Spleen (tissue), 11 donors: ENCODE results near the gene IL36RN. TPM values are rescaled to one million over a fixed set of nuclear protein-coding genes. Genes with fewer than 3 reads are reported as not detected.

ENCODE experiments used
- DNase-seq: peaks from one replicate; pipeline ENCODE4 v3.0.0-alpha.2; 2020
- H3K27ac ChIP-seq, 8 donors: fragments of 200-600 bp; sonication (generic) in 7 of 8; 1 replicate in 4 of 8; 2 replicates in 4 of 8; pipeline versions ENCODE4 v1.5.0 to v1.8.0; 2016 to 2021; ENCODE audit warnings: inconsistent platforms in 4 of 8, mild to moderate bottlenecking in 4 of 8, moderate library complexity in 1 of 8
- H3K27me3 ChIP-seq, 7 donors: fragments of 200-600 bp; sonication (generic) in 6 of 7; replicated peaks in 1 of 7; 1 replicate in 4 of 7; 2 replicates in 3 of 7; pipeline versions ENCODE4 v1.5.0 to v1.8.0; 2016 to 2021; ENCODE audit warnings: inconsistent platforms in 3 of 7, mild to moderate bottlenecking in 1 of 7
- H3K36me3 ChIP-seq, 6 donors: fragments of 200-600 bp; sonication (generic) in 5 of 6; 1 replicate in 4 of 6; 2 replicates in 2 of 6; pipeline versions ENCODE4 v1.5.0 to v1.8.0; 2016 to 2021; ENCODE audit warnings: inconsistent platforms in 2 of 6
- H3K4me1 ChIP-seq, 6 donors: fragments of 200-600 bp; sonication (generic) in 5 of 6; 1 replicate in 3 of 6; 2 replicates in 3 of 6; pipeline versions ENCODE4 v1.5.0 to v1.8.0; 2016 to 2021; ENCODE audit warnings: inconsistent platforms in 3 of 6
- H3K4me3 ChIP-seq, 8 donors: fragments of 200-600 bp; sonication (generic) in 7 of 8; 1 replicate in 4 of 8; 2 replicates in 4 of 8; pipeline versions ENCODE4 v1.5.0 to v1.8.0; 2016 to 2021; ENCODE audit warnings: inconsistent platforms in 4 of 8, mild to moderate bottlenecking in 4 of 8, moderate library complexity in 2 of 8
- H3K9me3 ChIP-seq, 8 donors: fragments of 200-600 bp; sonication (generic) in 7 of 8; 1 replicate in 4 of 8; 2 replicates in 4 of 8; pipeline versions ENCODE4 v1.5.0 to v1.8.0; 2016 to 2021; ENCODE audit warnings: inconsistent platforms in 4 of 8
- POLR2A ChIP-seq, 3 donors: fragments of 450-650 bp; IDR thresholded peaks; one replicate each; pipeline ENCODE4 v1.5.1; 2017; ENCODE audit warnings: antibody characterized with exemption in 3 of 3, mild to moderate bottlenecking in 1 of 3
- POLR2AphosphoS5 ChIP-seq, 3 donors: sonication (generic); formaldehyde crosslinking; IDR thresholded peaks; one replicate each; pipeline ENCODE4 v1.5.1; 2017; ENCODE audit warnings: antibody characterized with exemption in 3 of 3
- WGBS, 5 donors: extraction: QIAGEN DNeasy Blood & Tissue Kit in 3 of 5; methylation state at CpG; one replicate each; pipeline versions ENCODE4 v1.1.5 to v1.1.7; 2013 to 2018; 5-methylcytosine and 5-hydroxymethylcytosine counted together
- intact Hi-C: fragments of 100-400 bp; cut with DNase I; formaldehyde crosslinking; loops from one replicate; pipeline ENCODE4 v1.15.0; 2023; ENCODE audit warnings: low total_unique reads
- polyA plus RNA-seq, 3 donors: library from polyadenylated mRNA; stranded (reverse); fragments of 200-250 nt; gene quantifications; one replicate each; pipeline ENCODE4 v1.2.1, GENCODE V29; 2013
- total RNA-seq, 7 donors: library from RNA; depleted of rRNA in 3 of 7; stranded (reverse); fragments of >200 nt in 3 of 7; fragmentation: NEBNext Ultra II Directional in 4 of 7; extraction: Animal tissue kit (Norgen Biotek cat#: 25700) in 4 of 7; gene quantifications; one replicate each; pipeline versions ENCODE4 v1.1.0 to v1.2.1, GENCODE V29; 2016 to 2021
- TF ChIP-seq, protein P1 (sequence below), 11 experiments: fragments of 200-600 bp in 7 of 11; fragments of 450-650 bp in 4 of 11; sonication (generic) in 4 of 11; IDR thresholded peaks in 8 of 11; conservative IDR thresholded peaks in 3 of 11; 1 replicate in 7 of 11; 2 replicates in 4 of 11; pipeline versions ENCODE4 v1.4.0 to v1.8.0; 2016 to 2021; ENCODE audit warnings: antibody characterized with exemption in 11 of 11, inconsistent platforms in 4 of 11, mild to moderate bottlenecking in 1 of 11
- donor health status: healthy with polysubstance abuse.
- donor health status: DM: no; HTN: no; CAD: no; lungs with moderate emphysema.
- donor health status: DM: no; HTN: no; CAD: no.
- donor health status: Bipolar disorder and iron deficiency.
- donor health status: healthy.
- donor health status: DM: no; HTN: no; CAD: no.
- donor health status: DM: yes; HTN: yes; CAD: no.

IL36RN gene
- total and polyA plus RNA-seq, 10 donors: not detected

GRCh38 chr2:113012436-113013335, 46.3 kb upstream of the IL36RN start:
- intact Hi-C loops: no loop called here
- Histone ChIP-seq H3K9me3 (no peaks in the 10 kb centered on the region), H3K27me3 (peaks cover 0 to 25% (median 0%) of the 10 kb centered on the region in 7 donors), H3K36me3 (no peaks in the 10 kb centered on the region), H3K4me1 (no peaks in the 10 kb centered on the region), H3K4me3 (no peak overlapping the region), H3K27ac (no peak overlapping the region)
- TF ChIP-seq POLR2AphosphoS5 (IDR thresholded peaks at IDR 0.05) (no peak), POLR2A (IDR thresholded peaks at IDR 0.05) (no peak)
- TF ChIP-seq, protein P1, sequence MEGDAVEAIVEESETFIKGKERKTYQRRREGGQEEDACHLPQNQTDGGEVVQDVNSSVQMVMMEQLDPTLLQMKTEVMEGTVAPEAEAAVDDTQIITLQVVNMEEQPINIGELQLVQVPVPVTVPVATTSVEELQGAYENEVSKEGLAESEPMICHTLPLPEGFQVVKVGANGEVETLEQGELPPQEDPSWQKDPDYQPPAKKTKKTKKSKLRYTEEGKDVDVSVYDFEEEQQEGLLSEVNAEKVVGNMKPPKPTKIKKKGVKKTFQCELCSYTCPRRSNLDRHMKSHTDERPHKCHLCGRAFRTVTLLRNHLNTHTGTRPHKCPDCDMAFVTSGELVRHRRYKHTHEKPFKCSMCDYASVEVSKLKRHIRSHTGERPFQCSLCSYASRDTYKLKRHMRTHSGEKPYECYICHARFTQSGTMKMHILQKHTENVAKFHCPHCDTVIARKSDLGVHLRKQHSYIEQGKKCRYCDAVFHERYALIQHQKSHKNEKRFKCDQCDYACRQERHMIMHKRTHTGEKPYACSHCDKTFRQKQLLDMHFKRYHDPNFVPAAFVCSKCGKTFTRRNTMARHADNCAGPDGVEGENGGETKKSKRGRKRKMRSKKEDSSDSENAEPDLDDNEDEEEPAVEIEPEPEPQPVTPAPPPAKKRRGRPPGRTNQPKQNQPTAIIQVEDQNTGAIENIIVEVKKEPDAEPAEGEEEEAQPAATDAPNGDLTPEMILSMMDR (IDR thresholded peaks at IDR 0.05 in 8 of 11, conservative IDR thresholded peaks at IDR 0.05 in 3 of 11): no peak
- 73 to 83% (median 77%) methylated on average over 8 of the region's 8 CpGs for WGBS, 5 donors
- DNase-seq: no peak

GRCh38 chr2:113013336-113013661, 45.7 kb upstream of the IL36RN start:
- Histone ChIP-seq H3K27me3 (peaks cover 0 to 31% (median 0%) of the 10 kb centered on the region in 7 donors), H3K36me3 (no peaks in the 10 kb centered on the region), H3K4me1 (no peaks in the 10 kb centered on the region), H3K27ac (no peak overlapping the region), H3K9me3 (no peaks in the 10 kb centered on the region), H3K4me3 (no peak overlapping the region)
- no peak for DNase-seq
- WGBS, 5 donors: 85 to 91% (median 87%) methylated on average over 3 of the region's 3 CpGs
- intact Hi-C loops: no loop called here
- TF ChIP-seq, protein P1 (IDR thresholded peaks at IDR 0.05 in 8 of 11, conservative IDR thresholded peaks at IDR 0.05 in 3 of 11): no peak
- TF ChIP-seq POLR2AphosphoS5 (IDR thresholded peaks at IDR 0.05): no peak
- TF ChIP-seq POLR2A (IDR thresholded peaks at IDR 0.05): no peak

- peaks cover 0 to 4% (median 0%) of the 10 kb centered on the region in 8 donors for H3K9me3 ChIP-seq
- H3K27me3 ChIP-seq: peaks cover 0 to 31% (median 0%) of the 10 kb centered on the region in 7 donors
- no peak for DNase-seq
- TF ChIP-seq POLR2A (IDR thresholded peaks at IDR 0.05) (no peak), POLR2AphosphoS5 (IDR thresholded peaks at IDR 0.05) (no peak)
- TF ChIP-seq, protein P1 (IDR thresholded peaks at IDR 0.05 in 8 of 11, conservative IDR thresholded peaks at IDR 0.05 in 3 of 11): no peak
- no peaks in the 10 kb centered on the region for H3K36me3 ChIP-seq
- H3K4me1 ChIP-seq: no peaks in the 10 kb centered on the region
- H3K4me3 ChIP-seq: no peak overlapping the region
- H3K27ac ChIP-seq: no peak overlapping the region
- intact Hi-C loops: no loop called here
- 90 to 96% (median 94%) methylated on average over 2 of the region's 2 CpGs for WGBS, 5 donors
These were observed 44.9 kb upstream of the IL36RN start for GRCh38 chr2:113014067-113014466.

- H3K4me1 ChIP-seq: no peaks in the 10 kb centered on the region
- no peak overlapping the region for H3K27ac ChIP-seq
- intact Hi-C loops: no loop called here
- H3K36me3 ChIP-seq: no peaks in the 10 kb centered on the region
- no peak for DNase-seq
- H3K27me3 ChIP-seq: peaks cover 0 to 31% (median 0%) of the 10 kb centered on the region in 7 donors
- TF ChIP-seq POLR2AphosphoS5 (IDR thresholded peaks at IDR 0.05) (no peak), POLR2A (IDR thresholded peaks at IDR 0.05) (no peak)
- TF ChIP-seq, protein P1 (IDR thresholded peaks at IDR 0.05 in 8 of 11, conservative IDR thresholded peaks at IDR 0.05 in 3 of 11): no peak
- 63 to 81% (median 73%) methylated on average over 1 of the region's 1 CpG for WGBS, 5 donors
- peaks cover 0 to 6% (median 0%) of the 10 kb centered on the region in 8 donors for H3K9me3 ChIP-seq
- no peak overlapping the region for H3K4me3 ChIP-seq
These were observed 44.0 kb upstream of the IL36RN start for GRCh38 chr2:113015042-113015441.
